ENCODE data around the gene RNF128. TPM values are rescaled to one million over a fixed set of nuclear protein-coding genes. Genes with fewer than 3 reads are reported as not detected.
A peak's percentile ranks its signal among the peaks of the same experiment; 100 is the strongest.

The RNF128 gene
- total and polyA plus RNA-seq, 4 donors = 23.1 to 60.4 (median 43.5) TPM

DNA sequence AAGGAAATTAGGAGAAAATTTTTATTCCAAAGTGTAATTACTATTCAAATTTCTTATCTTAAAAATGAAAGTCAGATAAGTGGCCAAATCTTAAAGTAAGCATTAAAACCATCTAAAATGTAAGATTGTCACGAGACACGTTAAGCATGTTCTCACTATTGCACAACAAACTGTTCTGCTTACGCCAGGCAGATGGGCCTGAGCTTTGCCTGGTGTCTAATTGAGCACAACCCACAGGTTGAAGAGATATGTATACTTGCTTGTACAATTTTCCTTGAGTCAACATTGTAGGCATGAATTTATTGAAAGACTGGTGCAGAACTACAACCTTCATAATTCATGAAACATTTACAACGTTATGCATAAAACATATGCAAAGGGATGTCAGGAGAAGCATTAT is 3.9 kb downstream of the RNF128 start:
- H3K27ac ChIP-seq (ENCODE audit: low read depth in 1 of 2, low read length in 2 of 2) = peak overlapping the region; percentile 26 to 42
- H3K27me3 ChIP-seq (ENCODE audit: control insufficient read depth in 4 of 4, insufficient read depth in 4 of 4, low read length in 3 of 4) = peaks cover 0 to 11% (median 0%) of the 10 kb centered on the region in 4 donors
- WGBS = 25% methylated on average over 4 of the region's 4 CpGs
- no peaks in the 10 kb centered on the region for H3K36me3 ChIP-seq (ENCODE audit: control insufficient read depth in 4 of 4, insufficient read depth in 3 of 4, low read depth in 1 of 4, low read length in 3 of 4)
- H3K9me3 ChIP-seq (ENCODE audit: control insufficient read depth in 4 of 4, low read length in 3 of 4) = no peaks in the 10 kb centered on the region
- TF ChIP-seq, protein P1, sequence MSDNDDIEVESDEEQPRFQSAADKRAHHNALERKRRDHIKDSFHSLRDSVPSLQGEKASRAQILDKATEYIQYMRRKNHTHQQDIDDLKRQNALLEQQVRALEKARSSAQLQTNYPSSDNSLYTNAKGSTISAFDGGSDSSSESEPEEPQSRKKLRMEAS (IDR thresholded peaks at IDR 0.05) = no peak
- TF ChIP-seq, protein P2, sequence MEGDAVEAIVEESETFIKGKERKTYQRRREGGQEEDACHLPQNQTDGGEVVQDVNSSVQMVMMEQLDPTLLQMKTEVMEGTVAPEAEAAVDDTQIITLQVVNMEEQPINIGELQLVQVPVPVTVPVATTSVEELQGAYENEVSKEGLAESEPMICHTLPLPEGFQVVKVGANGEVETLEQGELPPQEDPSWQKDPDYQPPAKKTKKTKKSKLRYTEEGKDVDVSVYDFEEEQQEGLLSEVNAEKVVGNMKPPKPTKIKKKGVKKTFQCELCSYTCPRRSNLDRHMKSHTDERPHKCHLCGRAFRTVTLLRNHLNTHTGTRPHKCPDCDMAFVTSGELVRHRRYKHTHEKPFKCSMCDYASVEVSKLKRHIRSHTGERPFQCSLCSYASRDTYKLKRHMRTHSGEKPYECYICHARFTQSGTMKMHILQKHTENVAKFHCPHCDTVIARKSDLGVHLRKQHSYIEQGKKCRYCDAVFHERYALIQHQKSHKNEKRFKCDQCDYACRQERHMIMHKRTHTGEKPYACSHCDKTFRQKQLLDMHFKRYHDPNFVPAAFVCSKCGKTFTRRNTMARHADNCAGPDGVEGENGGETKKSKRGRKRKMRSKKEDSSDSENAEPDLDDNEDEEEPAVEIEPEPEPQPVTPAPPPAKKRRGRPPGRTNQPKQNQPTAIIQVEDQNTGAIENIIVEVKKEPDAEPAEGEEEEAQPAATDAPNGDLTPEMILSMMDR (IDR thresholded peaks at IDR 0.05; ENCODE audit: low read depth, low read length, missing input control) = no peak
- TF ChIP-seq JUND (IDR thresholded peaks at IDR 0.05) = no peak
- no peak for TF ChIP-seq TAF1 (conservative IDR thresholded peaks at IDR 0.05)
- no peak for TF ChIP-seq NR2F2 (IDR thresholded peaks at IDR 0.05)
- peak in 1 of 2 donors; percentile 18 for TF ChIP-seq RAD21 (IDR thresholded peaks at IDR 0.05)
- no peak for TF ChIP-seq FOXA2 (IDR thresholded peaks at IDR 0.05)
- peaks cover 0 to 12% (median 4%) of the 10 kb centered on the region in 4 donors for H3K4me1 ChIP-seq (ENCODE audit: control insufficient read depth in 4 of 4, insufficient read depth in 4 of 4, low read length in 3 of 4)
- no peak for DNase-seq (ENCODE audit: low spot score)
- no peak overlapping the region for H3K4me3 ChIP-seq (ENCODE audit: low read depth in 1 of 3, low read length in 3 of 3)
- H3K9ac ChIP-seq (ENCODE audit: low read depth in 1 of 2, low read length in 2 of 2) = no peak overlapping the region

DNA sequence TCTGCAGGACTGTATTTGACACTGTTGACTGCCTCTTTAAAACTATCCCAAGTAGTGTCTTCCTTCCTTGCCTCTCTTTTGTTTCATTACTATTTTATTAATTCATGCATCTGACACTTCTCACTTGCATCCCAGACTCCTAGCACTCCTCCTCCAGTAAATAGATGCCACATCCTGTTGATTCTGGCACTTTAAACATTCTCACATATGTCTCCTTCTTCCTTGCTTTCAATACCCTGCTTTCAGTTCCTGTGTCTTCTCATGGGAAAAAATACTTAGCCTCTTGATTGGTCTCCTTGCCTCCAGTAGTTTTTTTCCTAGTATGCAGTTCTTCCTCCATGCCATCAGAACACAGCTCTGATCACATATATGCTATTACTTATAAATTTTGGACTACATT is 5.1 kb downstream of the RNF128 start:
- Histone ChIP-seq H3K9ac (ENCODE audit: low read depth in 1 of 2, low read length in 2 of 2) (no peak overlapping the region), H3K4me1 (ENCODE audit: control insufficient read depth in 4 of 4, insufficient read depth in 4 of 4, low read length in 3 of 4) (peaks cover 0 to 7% (median 4%) of the 10 kb centered on the region in 4 donors), H3K9me3 (ENCODE audit: control insufficient read depth in 4 of 4, low read length in 3 of 4) (no peaks in the 10 kb centered on the region), H3K27ac (ENCODE audit: low read depth in 1 of 2, low read length in 2 of 2) (no peak overlapping the region), H3K4me3 (ENCODE audit: low read depth in 1 of 3, low read length in 3 of 3) (no peak overlapping the region), H3K27me3 (ENCODE audit: control insufficient read depth in 4 of 4, insufficient read depth in 4 of 4, low read length in 3 of 4) (peaks cover 0 to 5% (median 0%) of the 10 kb centered on the region in 4 donors), H3K36me3 (ENCODE audit: control insufficient read depth in 4 of 4, insufficient read depth in 3 of 4, low read depth in 1 of 4, low read length in 3 of 4) (no peaks in the 10 kb centered on the region)
- TF ChIP-seq NR2F2 (IDR thresholded peaks at IDR 0.05) (no peak), JUND (IDR thresholded peaks at IDR 0.05) (no peak)
- no peak for DNase-seq (ENCODE audit: low spot score)

DNA sequence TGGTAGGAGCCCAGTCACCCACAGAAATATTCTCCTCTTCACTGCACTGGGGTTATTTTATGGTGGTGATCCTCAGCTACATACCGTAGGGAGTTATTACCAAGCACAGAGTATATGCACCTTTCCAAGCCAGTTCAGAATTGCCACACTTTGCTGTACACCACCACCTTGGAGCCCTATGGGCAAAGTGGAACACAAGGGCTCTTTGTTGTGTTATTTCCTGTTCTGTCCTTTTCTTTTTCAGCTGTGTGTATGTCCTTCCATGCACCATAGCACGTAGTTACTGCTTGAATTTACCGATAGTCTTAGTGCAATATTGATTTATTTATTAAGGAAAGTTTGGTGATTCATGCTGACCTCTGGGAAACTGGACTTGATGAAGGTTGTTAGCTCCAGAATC is 8.3 kb downstream of the RNF128 start:
- no peak overlapping the region for H3K4me3 ChIP-seq (ENCODE audit: low read depth in 1 of 3, low read length in 3 of 3)
- no peak overlapping the region for H3K27ac ChIP-seq (ENCODE audit: low read depth in 1 of 2, low read length in 2 of 2)
- no peaks in the 10 kb centered on the region for H3K36me3 ChIP-seq (ENCODE audit: control insufficient read depth in 4 of 4, insufficient read depth in 3 of 4, low read depth in 1 of 4, low read length in 3 of 4)
- peaks cover 0 to 7% (median 4%) of the 10 kb centered on the region in 4 donors for H3K4me1 ChIP-seq (ENCODE audit: control insufficient read depth in 4 of 4, insufficient read depth in 4 of 4, low read length in 3 of 4)
- DNase-seq (ENCODE audit: low spot score) = no peak
- no peak overlapping the region for H3K9ac ChIP-seq (ENCODE audit: low read depth in 1 of 2, low read length in 2 of 2)
- no peak for TF ChIP-seq NR2F2 (IDR thresholded peaks at IDR 0.05)
- TF ChIP-seq HNF4G (IDR thresholded peaks at IDR 0.05) = no peak
- TF ChIP-seq, protein P1 (IDR thresholded peaks at IDR 0.05) = no peak
- no peak for TF ChIP-seq FOXA1 (IDR thresholded peaks at IDR 0.05)
- TF ChIP-seq, protein P3, sequence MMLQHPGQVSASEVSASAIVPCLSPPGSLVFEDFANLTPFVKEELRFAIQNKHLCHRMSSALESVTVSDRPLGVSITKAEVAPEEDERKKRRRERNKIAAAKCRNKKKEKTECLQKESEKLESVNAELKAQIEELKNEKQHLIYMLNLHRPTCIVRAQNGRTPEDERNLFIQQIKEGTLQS (IDR thresholded peaks at IDR 0.05) = no peak
- TF ChIP-seq GABPA (IDR thresholded peaks at IDR 0.05 in 1 of 2, conservative IDR thresholded peaks at IDR 0.05 in 1 of 2) = no peak
- TF ChIP-seq, protein P4, sequence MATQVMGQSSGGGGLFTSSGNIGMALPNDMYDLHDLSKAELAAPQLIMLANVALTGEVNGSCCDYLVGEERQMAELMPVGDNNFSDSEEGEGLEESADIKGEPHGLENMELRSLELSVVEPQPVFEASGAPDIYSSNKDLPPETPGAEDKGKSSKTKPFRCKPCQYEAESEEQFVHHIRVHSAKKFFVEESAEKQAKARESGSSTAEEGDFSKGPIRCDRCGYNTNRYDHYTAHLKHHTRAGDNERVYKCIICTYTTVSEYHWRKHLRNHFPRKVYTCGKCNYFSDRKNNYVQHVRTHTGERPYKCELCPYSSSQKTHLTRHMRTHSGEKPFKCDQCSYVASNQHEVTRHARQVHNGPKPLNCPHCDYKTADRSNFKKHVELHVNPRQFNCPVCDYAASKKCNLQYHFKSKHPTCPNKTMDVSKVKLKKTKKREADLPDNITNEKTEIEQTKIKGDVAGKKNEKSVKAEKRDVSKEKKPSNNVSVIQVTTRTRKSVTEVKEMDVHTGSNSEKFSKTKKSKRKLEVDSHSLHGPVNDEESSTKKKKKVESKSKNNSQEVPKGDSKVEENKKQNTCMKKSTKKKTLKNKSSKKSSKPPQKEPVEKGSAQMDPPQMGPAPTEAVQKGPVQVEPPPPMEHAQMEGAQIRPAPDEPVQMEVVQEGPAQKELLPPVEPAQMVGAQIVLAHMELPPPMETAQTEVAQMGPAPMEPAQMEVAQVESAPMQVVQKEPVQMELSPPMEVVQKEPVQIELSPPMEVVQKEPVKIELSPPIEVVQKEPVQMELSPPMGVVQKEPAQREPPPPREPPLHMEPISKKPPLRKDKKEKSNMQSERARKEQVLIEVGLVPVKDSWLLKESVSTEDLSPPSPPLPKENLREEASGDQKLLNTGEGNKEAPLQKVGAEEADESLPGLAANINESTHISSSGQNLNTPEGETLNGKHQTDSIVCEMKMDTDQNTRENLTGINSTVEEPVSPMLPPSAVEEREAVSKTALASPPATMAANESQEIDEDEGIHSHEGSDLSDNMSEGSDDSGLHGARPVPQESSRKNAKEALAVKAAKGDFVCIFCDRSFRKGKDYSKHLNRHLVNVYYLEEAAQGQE (IDR thresholded peaks at IDR 0.05) = no peak
- TF ChIP-seq, protein P5, sequence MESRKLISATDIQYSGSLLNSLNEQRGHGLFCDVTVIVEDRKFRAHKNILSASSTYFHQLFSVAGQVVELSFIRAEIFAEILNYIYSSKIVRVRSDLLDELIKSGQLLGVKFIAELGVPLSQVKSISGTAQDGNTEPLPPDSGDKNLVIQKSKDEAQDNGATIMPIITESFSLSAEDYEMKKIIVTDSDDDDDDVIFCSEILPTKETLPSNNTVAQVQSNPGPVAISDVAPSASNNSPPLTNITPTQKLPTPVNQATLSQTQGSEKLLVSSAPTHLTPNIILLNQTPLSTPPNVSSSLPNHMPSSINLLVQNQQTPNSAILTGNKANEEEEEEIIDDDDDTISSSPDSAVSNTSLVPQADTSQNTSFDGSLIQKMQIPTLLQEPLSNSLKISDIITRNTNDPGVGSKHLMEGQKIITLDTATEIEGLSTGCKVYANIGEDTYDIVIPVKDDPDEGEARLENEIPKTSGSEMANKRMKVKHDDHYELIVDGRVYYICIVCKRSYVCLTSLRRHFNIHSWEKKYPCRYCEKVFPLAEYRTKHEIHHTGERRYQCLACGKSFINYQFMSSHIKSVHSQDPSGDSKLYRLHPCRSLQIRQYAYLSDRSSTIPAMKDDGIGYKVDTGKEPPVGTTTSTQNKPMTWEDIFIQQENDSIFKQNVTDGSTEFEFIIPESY (IDR thresholded peaks at IDR 0.05) = no peak
- no peak for TF ChIP-seq FOXA2 (IDR thresholded peaks at IDR 0.05)
- no peak for TF ChIP-seq RXRA (IDR thresholded peaks at IDR 0.05)
- no peak for TF ChIP-seq SP1 (IDR thresholded peaks at IDR 0.05)
- no peak for TF ChIP-seq JUND (IDR thresholded peaks at IDR 0.05)
- TF ChIP-seq, protein P2 (IDR thresholded peaks at IDR 0.05; ENCODE audit: low read depth, low read length, missing input control) = no peak
- TF ChIP-seq TAF1 (conservative IDR thresholded peaks at IDR 0.05) = no peak
- TF ChIP-seq RAD21 (IDR thresholded peaks at IDR 0.05) = no peak
- TF ChIP-seq YY1 (IDR thresholded peaks at IDR 0.05) = no peak
- no peak for TF ChIP-seq HNF4A (conservative IDR thresholded peaks at IDR 0.05)
- TF ChIP-seq EGR1 (IDR thresholded peaks at IDR 0.05; ENCODE audit: low read depth in 2 of 2) = no peak
- no peaks in the 10 kb centered on the region for H3K9me3 ChIP-seq (ENCODE audit: control insufficient read depth in 4 of 4, low read length in 3 of 4)
- no peaks in the 10 kb centered on the region for H3K27me3 ChIP-seq (ENCODE audit: control insufficient read depth in 4 of 4, insufficient read depth in 4 of 4, low read length in 3 of 4)
- 63% methylated on average over 3 of the region's 3 CpGs for WGBS

Data from liver (tissue), 9 donors.